Activated naive CD8-positive, alpha-beta T cell treated with anti-CD3 and anti-CD28 coated beads, Interleukin-2, amount 10 ng/mL, durations not matched to agents 7 days and 5 days (primary cell): ENCODE data around the gene TSPAN9. TPM values are rescaled to one million over a fixed set of nuclear protein-coding genes. Genes with fewer than 3 reads are reported as not detected.

Experiments used
- ATAC-seq: fragments of 150-1000 bp; cut with Tn5 transposase; one replicate; pipeline ENCODE4 v1.10.0; 2021; ENCODE audit warnings: low read depth, moderate library complexity
- POLR2A ChIA-PET: fragments of 350-600 bp; sonication (Branson Sonifier 250); formaldehyde crosslinking; loops from one replicate; lab custom pipeline; 2021; ENCODE audit warnings: antibody characterized with exemption; lab: Charles Lee
- DNase-seq: peaks from one replicate; pipeline ENCODE4 v3.0.0; 2021
- H3K27ac Mint-ChIP-seq: one replicate; pipeline ENCODE4 v1.8.0; 2022; ENCODE audit warnings: mild to moderate bottlenecking, mixed read lengths
- H3K27me3 Mint-ChIP-seq: one replicate; pipeline ENCODE4 v1.8.0; 2022; ENCODE audit warnings: mild to moderate bottlenecking, moderate library complexity, mixed read lengths
- H3K36me3 Mint-ChIP-seq: one replicate; pipeline ENCODE4 v1.8.0; 2021; ENCODE audit warnings: mild to moderate bottlenecking, mixed read lengths
- H3K4me1 Mint-ChIP-seq: one replicate; pipeline ENCODE4 v1.8.0; 2021; ENCODE audit warnings: mixed read lengths
- H3K4me3 Mint-ChIP-seq: one replicate; pipeline ENCODE4 v1.8.0; 2022; ENCODE audit warnings: mild to moderate bottlenecking, moderate library complexity, mixed read lengths
- H3K9me3 Mint-ChIP-seq: one replicate; pipeline ENCODE4 v1.8.0; 2021; ENCODE audit warnings: mixed read lengths
- total RNA-seq, 2 experiments: library from RNA; stranded (reverse); gene quantifications; one replicate each; pipeline ENCODE4 v1.2.3, GENCODE V29; 2021

Gene TSPAN9
- total RNA-seq, 2 experiments from 2014 or later = 0.42 to 0.60 TPM

DNA sequence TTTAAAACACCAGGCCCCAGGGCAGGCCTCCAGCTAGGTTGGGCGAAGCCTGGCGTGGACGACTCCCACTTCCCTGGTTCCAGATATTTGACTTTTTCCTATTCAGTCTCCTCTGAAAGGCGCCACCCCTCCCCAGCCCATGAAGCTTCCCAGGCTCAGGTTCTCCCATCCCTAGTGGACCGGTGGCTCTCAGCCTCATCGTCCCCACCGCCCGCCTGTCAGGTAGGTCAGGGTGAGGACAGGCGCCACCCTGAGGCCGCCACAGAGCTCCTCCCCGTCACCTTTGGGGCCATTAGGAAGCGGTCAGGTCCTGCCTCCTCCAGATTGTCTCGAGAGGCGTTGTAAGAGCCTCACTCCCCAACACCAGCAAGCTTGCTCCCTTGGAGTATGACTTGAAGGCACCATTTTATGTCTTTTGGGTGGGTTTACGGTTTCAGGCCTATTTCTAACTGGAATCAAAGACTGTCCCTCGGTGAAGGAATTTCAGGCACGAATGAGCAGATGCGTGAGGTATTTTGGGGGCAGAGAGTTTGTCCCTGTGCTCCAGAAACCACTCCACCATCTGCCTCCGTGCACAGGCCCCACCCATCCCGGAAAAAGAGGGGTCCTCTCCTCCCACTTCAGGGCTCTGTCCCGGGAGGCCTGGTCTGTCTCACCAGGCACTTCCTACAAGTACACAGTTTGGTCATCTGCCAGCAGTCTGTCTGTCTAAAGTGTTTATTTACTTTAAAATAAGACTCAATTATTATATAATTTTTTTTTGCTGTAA, 55.6 kb downstream of the TSPAN9 start:
- H3K27ac Mint-ChIP-seq = no peak overlapping the region
- POLR2A ChIA-PET = no interaction called here
- peaks cover 58% of the 10 kb centered on the region for H3K27me3 Mint-ChIP-seq
- H3K36me3 Mint-ChIP-seq = no peaks in the 10 kb centered on the region
- H3K4me1 Mint-ChIP-seq = peaks cover 16% of the 10 kb centered on the region
- H3K4me3 Mint-ChIP-seq = no peak overlapping the region
- DNase-seq (no peak), ATAC-seq (no peak)
- H3K9me3 Mint-ChIP-seq = peaks cover 5% of the 10 kb centered on the region

DNA sequence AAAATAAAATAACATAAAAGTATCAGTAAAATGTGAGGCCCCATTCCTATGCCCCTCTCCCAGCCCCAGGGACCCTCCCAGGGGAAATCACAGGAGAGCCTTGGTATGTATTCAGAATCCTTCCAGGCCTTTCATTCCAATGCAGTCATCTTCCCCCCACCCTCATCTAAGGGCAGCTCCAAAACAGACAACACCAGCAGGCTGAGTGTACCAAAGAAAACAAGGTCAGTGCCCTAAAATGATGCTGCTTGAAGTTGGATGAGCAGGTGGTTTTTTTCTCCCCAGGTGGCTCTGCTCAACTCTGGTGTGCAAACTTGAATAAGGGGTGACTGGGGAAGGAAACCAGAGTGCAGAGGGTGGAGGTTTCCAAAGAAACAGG, 56.2 kb downstream of the TSPAN9 start:
- Mint-ChIP-seq H3K27ac (no peak overlapping the region), H3K27me3 (peaks cover 55% of the 10 kb centered on the region), H3K4me1 (peaks cover 16% of the 10 kb centered on the region), H3K36me3 (no peaks in the 10 kb centered on the region), H3K9me3 (peaks cover 5% of the 10 kb centered on the region), H3K4me3 (no peak overlapping the region)
- POLR2A ChIA-PET = no interaction called here
- ATAC-seq (no peak), DNase-seq (no peak)

DNA sequence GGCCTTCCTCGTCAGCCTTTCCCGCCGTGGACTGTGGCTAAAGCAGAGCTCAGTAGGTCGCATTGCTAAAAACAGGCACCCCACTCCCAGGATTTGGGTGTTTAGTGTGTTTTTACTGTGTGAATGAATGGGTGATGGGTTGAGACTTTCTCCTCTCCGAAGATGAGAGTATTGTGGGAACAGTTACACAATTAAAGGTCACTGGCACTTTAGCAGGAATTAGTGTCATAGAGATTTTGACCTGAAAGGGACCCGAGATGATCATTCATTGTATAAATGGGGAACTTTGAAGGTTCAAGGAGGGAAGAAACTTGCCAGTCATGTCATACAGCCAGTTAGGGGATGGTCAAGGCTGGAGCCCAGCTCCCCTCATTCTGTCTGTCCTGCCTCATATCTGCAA, 56.9 kb downstream of the TSPAN9 start:
- peaks cover 2% of the 10 kb centered on the region for H3K9me3 Mint-ChIP-seq
- no peak overlapping the region for H3K4me3 Mint-ChIP-seq
- DNase-seq (no peak), ATAC-seq (no peak)
- no peak overlapping the region for H3K27ac Mint-ChIP-seq
- peaks cover 13% of the 10 kb centered on the region for H3K4me1 Mint-ChIP-seq
- POLR2A ChIA-PET = no interaction called here
- H3K36me3 Mint-ChIP-seq = no peaks in the 10 kb centered on the region
- peaks cover 51% of the 10 kb centered on the region for H3K27me3 Mint-ChIP-seq

DNA sequence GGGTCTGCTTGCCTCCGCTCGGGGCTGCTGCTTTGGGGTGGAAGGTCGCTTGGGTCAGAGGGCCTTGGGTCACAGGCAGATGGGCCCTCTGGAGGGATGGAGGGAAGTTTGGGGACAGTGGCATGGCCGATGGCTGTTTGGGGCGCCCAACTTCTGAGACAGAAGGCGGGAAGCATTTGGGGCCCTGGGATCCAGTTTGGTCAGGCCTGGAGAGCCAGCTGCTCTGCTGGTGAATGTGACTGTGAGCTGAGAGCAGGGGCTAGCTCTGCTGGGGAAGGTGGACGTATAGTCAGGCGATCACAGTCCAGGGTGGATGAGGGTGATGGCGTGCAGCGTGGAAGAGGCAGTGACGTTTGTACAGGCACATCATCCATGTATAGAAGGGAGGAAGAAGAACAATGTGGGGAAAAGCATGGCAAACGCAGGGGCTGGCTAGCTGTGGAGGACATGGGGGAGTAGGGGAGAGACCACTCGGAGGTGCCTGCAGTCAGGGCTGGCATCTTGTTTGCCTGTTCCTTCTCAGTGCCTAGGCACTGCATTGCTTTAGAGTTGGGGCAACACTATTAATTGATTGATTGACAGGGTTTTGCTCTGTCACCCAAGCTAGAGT, 57.5 kb downstream of the TSPAN9 start:
- H3K4me3 Mint-ChIP-seq = no peak overlapping the region
- H3K27ac Mint-ChIP-seq = no peak overlapping the region
- H3K27me3 Mint-ChIP-seq = peaks cover 49% of the 10 kb centered on the region
- no peak for ATAC-seq
- POLR2A ChIA-PET = no interaction called here
- DNase-seq = no peak
- no peaks in the 10 kb centered on the region for H3K9me3 Mint-ChIP-seq
- no peaks in the 10 kb centered on the region for H3K36me3 Mint-ChIP-seq
- peaks cover 8% of the 10 kb centered on the region for H3K4me1 Mint-ChIP-seq

DNA sequence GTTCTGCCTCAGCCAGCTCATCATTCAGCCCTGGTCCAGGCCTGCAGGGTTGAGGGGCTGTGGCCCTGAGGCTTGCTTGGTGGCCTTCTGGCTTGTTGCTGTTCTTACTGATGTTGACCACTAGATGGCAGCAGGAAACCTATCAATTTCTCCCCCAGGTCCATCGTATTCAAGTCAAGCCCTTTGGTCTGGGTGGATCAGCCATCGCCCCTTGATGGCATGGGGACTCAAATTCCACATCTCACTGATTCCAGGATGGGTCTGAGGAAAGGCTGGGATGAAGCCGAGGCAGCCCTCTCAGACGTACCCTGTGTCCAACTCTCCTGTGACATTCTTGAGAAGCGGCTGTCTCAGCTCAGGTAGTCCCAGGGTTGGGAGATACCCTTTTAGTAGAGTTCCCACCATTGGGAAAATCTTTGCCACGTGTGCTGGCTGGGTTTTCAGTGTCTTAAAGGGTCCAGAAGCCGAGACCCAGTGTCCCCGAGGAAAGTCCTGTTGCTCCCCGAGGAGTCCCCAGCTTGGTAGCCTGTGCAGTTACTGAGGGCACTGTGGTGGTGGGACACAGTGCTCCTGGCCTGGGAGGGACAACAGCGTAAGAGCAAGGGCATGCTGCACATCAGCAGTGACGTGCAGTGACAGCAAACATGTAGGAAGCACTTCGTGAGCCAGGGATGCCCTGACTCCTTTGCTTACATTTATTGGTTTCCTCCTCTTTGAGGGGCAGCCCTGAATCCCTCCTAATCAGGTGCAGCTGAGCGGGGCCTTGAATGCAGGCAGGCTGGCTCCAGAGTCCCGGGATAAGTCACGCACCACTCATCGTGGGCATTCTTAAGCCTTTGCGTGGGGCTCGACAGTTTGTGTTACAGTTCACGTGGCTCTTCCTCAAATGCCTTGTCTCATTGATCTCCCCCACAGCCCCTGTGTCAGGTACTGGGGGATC, 58.6 kb downstream of the TSPAN9 start:
- Mint-ChIP-seq H3K36me3 (no peaks in the 10 kb centered on the region), H3K4me1 (no peaks in the 10 kb centered on the region), H3K27ac (no peak overlapping the region), H3K4me3 (no peak overlapping the region), H3K27me3 (peaks cover 45% of the 10 kb centered on the region), H3K9me3 (no peaks in the 10 kb centered on the region)
- ATAC-seq (peak; percentile 70), DNase-seq (no peak)
- POLR2A ChIA-PET = no interaction called here

DNA sequence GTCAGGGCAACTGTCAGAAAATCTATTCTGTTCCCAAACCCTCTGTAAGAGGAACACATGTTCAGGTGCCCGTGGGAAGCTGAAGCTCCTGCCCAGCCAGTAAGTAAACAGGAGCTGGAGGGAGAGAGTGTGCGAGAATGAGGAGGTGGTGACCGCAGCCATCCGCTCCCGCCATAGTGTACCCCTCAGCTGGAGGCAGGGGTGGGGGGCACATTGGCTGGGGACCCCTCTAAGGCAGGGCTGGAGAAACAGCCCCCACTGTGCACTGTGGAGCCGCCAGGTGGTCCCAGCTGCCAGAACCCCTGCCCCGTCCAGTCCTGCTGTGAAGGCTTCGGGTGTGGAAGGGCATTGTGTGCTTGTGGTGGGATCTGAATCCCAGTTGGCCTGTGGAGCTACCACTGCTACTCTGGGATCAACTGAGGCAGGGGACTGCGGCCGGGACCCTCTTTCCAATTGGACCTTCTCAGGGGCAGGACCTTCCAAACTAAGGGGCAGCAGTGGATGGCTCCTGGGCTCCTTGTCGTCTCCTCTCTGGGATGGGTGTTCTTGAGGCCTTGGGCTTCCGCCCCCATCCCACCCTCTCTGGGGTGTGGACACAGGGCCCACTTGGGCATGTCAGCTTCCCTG, 59.6 kb downstream of the TSPAN9 start:
- ATAC-seq = no peak
- Mint-ChIP-seq H3K27ac (no peak overlapping the region), H3K9me3 (no peaks in the 10 kb centered on the region), H3K27me3 (peaks cover 37% of the 10 kb centered on the region), H3K4me3 (no peak overlapping the region), H3K36me3 (no peaks in the 10 kb centered on the region), H3K4me1 (no peaks in the 10 kb centered on the region)
- no peak for DNase-seq
- POLR2A ChIA-PET = no interaction called here

DNA sequence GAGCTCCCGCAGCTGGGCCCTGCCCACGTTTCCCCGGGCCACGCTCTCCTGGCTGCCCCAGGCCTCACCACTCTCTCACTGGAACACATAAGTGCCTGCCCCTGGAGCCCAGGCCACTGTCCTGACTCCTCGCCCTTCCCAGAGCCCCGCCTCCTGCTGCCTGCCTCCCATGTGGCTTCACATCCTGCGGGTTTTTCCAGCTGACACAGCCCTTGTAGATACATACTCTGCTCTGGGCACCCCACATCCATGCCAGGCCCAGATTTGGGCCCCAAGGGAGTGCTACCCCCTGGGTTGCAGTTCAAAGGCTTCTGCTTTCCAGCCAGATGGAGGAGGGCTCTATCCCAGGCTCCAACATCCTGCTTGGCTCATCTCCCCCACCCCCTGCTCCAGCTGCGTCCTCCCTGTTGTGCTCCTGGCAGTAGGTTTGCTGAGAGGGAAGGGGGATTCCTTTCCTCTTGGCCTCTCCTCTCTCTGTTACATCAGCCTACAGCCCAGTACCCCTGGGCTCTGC, 60.1 kb downstream of the TSPAN9 start:
- Mint-ChIP-seq H3K27me3 (peaks cover 34% of the 10 kb centered on the region), H3K27ac (no peak overlapping the region), H3K9me3 (no peaks in the 10 kb centered on the region), H3K4me3 (no peak overlapping the region), H3K36me3 (no peaks in the 10 kb centered on the region), H3K4me1 (no peaks in the 10 kb centered on the region)
- DNase-seq (no peak), ATAC-seq (no peak)
- POLR2A ChIA-PET = no interaction called here

DNA sequence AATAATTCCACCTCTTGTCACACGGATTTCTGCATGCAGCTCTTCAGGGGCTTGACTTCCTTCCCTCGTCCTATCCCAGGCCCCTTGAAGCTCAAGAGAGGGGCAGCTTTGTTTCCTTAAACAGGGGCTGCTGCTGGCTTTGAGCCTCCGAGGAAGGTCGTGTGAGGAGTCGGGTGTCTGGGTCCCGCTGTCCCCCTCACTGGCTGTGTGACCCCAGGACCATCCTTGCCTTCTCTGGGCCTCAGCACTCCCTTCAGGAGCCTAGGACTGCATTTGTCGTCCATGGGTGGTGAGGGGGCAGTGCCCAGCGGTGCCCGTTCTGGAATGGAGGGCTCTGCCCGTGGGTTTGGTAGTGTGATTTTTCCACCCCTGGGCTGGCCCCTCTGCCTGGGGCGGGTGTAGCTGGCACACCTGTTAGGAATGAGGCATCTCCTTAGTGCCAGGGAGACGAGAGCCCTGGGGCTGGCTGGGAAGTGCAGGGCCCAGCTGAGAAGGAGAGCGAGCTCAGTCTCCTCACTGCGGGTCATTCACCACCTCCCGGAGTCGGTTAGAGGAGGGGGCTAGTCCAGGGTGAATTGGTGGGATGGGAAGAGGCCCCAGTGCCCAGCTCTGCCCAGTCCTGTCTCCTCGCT, 60.8 kb downstream of the TSPAN9 start:
- H3K27me3 Mint-ChIP-seq = peaks cover 28% of the 10 kb centered on the region

DNA sequence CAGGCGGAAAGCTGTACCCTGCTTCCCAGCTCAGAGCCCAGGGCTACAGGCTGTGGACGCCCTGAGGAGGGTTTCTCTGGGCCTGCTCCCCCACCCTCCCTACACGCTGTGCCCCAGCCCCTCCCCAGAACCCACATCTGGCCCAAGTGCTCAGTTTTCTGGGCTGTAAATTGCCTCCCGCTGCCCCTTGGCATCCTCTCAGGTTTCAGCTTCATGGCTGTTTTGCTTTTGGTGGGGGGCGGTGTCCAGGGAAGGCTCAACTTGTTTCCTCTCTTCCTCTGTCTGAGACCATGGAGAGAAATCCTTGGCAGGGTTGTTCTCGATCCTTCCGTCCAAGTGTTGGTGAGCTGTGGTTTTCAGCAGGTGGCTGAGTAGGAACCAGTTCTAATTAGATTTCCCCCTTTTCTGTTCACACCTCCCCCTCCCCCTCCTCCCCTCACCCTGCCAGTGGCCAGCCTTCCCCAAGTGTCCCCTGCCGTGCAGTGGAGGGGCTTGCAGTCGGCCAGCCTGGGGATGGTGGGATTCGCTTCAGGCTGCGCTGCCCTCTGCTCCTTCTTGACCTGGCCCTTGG, 61.8 kb downstream of the TSPAN9 start:
- ATAC-seq (no peak), DNase-seq (no peak)
- no peak overlapping the region for H3K4me3 Mint-ChIP-seq
- POLR2A ChIA-PET = no interaction called here
- no peaks in the 10 kb centered on the region for H3K4me1 Mint-ChIP-seq
- no peaks in the 10 kb centered on the region for H3K36me3 Mint-ChIP-seq
- H3K27me3 Mint-ChIP-seq = peaks cover 20% of the 10 kb centered on the region
- no peak overlapping the region for H3K27ac Mint-ChIP-seq
- no peaks in the 10 kb centered on the region for H3K9me3 Mint-ChIP-seq

More for the DNA sequence above, 60.8 kb downstream of the TSPAN9 start:
- H3K27ac Mint-ChIP-seq = no peak overlapping the region
- H3K36me3 Mint-ChIP-seq = no peaks in the 10 kb centered on the region
- H3K4me1 Mint-ChIP-seq = no peaks in the 10 kb centered on the region
- POLR2A ChIA-PET = no interaction called here
- ATAC-seq (no peak), DNase-seq (no peak)
- H3K9me3 Mint-ChIP-seq = no peaks in the 10 kb centered on the region
- no peak overlapping the region for H3K4me3 Mint-ChIP-seq

DNA sequence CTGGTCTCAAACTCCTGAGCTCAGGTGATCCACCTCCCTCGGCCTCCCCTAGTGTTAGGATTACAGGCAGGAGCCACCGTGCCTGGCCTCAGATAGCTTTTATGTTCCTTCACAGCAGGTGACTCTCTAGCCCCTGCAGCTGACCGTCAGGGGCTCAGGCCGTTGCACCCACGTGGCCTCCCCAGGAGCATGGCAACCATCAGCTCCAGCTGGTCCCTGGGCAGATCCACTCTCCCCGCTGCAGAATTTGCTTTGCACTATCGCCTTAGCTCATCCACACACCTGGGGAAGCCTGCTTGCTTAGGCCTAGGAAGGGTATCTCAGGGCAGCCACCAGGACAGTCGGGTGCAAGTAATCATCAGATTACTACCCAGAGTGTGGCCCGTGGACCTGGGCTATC, 62.6 kb downstream of the TSPAN9 start:
- H3K27ac Mint-ChIP-seq = no peak overlapping the region
- H3K4me3 Mint-ChIP-seq = no peak overlapping the region
- H3K9me3 Mint-ChIP-seq = no peaks in the 10 kb centered on the region
- POLR2A ChIA-PET = no interaction called here
- ATAC-seq = no peak
- H3K4me1 Mint-ChIP-seq = no peaks in the 10 kb centered on the region
- DNase-seq = no peak
- H3K27me3 Mint-ChIP-seq = peaks cover 13% of the 10 kb centered on the region
- no peaks in the 10 kb centered on the region for H3K36me3 Mint-ChIP-seq

DNA sequence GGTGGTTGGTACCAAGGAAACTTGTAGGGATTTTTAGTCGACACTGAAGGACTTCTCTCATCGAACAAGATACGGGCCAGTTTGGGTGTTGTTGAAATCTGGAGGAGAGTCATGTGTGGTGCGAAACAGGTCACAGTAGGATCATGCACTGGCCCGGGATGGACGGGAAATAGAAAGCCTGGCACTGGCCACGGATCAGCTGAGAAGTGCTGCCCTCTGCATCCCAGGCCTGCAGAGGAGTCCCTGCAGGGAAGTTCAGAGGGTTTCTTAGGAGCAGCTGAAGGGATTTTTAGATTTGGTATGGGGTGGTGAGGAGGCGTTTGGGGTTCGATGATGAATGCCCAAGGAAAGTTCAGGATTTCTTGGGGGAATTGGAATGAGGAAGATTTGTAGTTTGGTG, 63.1 kb downstream of the TSPAN9 start:
- Mint-ChIP-seq H3K27me3 (peaks cover 13% of the 10 kb centered on the region), H3K27ac (no peak overlapping the region), H3K9me3 (no peaks in the 10 kb centered on the region), H3K4me1 (no peaks in the 10 kb centered on the region), H3K4me3 (no peak overlapping the region), H3K36me3 (no peaks in the 10 kb centered on the region)
- no peak for ATAC-seq
- POLR2A ChIA-PET = no interaction called here
- DNase-seq = no peak

DNA sequence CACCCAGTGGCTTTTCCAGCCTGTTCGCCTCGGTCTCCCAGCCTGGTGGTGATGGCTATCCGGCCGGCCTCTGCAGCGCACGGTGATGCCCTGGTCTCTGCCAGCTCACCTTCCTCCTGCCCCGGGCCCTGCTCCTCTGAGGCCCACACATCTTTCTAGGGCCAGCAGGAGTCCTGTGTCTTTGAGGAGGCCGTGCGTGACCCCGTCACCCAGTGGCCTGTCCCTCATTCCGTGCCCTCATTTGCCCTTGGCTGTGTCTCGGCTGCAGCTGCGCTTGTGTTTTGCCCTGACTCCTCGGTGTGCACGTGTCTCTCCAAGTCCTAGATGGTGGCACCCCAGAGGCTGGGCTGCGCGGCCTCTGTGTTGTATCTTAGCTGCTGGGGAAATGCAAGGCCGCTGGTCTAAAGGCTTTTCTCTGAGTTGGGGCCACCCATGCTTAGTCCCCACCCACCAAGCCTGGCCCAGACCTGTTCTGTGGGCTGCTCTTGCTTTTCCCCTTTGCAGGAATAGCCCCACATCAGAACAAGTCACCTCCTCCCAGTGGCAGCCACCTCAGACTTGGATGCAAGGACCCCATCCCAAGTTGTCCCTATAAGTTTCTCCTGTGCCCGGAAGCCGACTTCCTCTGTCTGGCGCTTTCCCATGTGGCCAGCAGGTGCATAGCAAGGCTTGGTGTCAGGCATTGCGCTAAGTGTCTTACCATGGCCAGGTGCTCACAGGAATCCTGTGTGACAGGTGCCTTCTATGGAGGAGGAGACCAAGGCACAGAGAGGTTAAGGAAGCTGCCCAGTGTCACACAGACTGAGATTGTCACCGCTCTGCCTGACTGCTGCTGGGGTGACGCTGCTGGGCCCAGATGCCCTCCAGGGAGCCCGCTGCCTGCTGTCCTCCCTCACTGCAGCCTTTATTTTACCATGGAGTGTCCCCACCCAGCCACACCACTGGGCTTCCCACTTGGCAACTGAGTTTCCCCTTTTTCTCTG, 64.5 kb downstream of the TSPAN9 start:
- Mint-ChIP-seq H3K9me3 (no peaks in the 10 kb centered on the region), H3K27me3 (peaks cover 13% of the 10 kb centered on the region), H3K36me3 (no peaks in the 10 kb centered on the region), H3K27ac (no peak overlapping the region), H3K4me3 (no peak overlapping the region), H3K4me1 (no peaks in the 10 kb centered on the region)
- POLR2A ChIA-PET = no interaction called here
- DNase-seq (no peak), ATAC-seq (no peak)
